ENCODE results near the gene C5. TPM values are rescaled to one million over a fixed set of nuclear protein-coding genes. Genes with fewer than 3 reads are reported as not detected.

The C5 gene
- total RNA-seq, 1 donor from 2014 or later, result 37.8 TPM

- Histone ChIP-seq H3K4me3 (peak overlapping the region; percentile 52), H3K4me1 (peaks cover 9% of the 10 kb centered on the region), H3K27me3 (no peaks in the 10 kb centered on the region), H3K36me3 (no peaks in the 10 kb centered on the region), H3K9me3 (no peaks in the 10 kb centered on the region), H3K27ac (peak overlapping the region; percentile 88)
- no peak for DNase-seq
- no peak for ATAC-seq
- intact Hi-C loops (cut with DNase I), result no loop called here
- no peak for TF ChIP-seq CTCF (IDR thresholded peaks at IDR 0.05)
Observed at GRCh38 chr9:121071370-121071755, 21.3 kb upstream of the C5 start.

- no peak for TF ChIP-seq CTCF (IDR thresholded peaks at IDR 0.05)
- Histone ChIP-seq H3K4me3 (no peak overlapping the region), H3K9me3 (no peaks in the 10 kb centered on the region), H3K27me3 (no peaks in the 10 kb centered on the region), H3K4me1 (peaks cover 9% of the 10 kb centered on the region), H3K27ac (no peak overlapping the region), H3K36me3 (no peaks in the 10 kb centered on the region)
- ATAC-seq, result no peak
- intact Hi-C loops (cut with DNase I), result no loop called here
- no peak for DNase-seq
Observed at GRCh38 chr9:121069396-121069795, 19.3 kb upstream of the C5 start.

- no peaks in the 10 kb centered on the region for H3K36me3 ChIP-seq
- DNase-seq, result no peak
- no peaks in the 10 kb centered on the region for H3K4me1 ChIP-seq
- H3K27ac ChIP-seq, result no peak overlapping the region
- H3K4me3 ChIP-seq, result no peak overlapping the region
- TF ChIP-seq CTCF (IDR thresholded peaks at IDR 0.05), result no peak
- H3K9me3 ChIP-seq, result no peaks in the 10 kb centered on the region
- no peak for ATAC-seq
- no peaks in the 10 kb centered on the region for H3K27me3 ChIP-seq
- intact Hi-C loops (cut with DNase I), result no loop called here
Observed at GRCh38 chr9:121067640-121068039, 17.6 kb upstream of the C5 start.

- Histone ChIP-seq H3K27me3 (no peaks in the 10 kb centered on the region), H3K27ac (no peak overlapping the region), H3K36me3 (no peaks in the 10 kb centered on the region), H3K4me1 (no peaks in the 10 kb centered on the region), H3K4me3 (no peak overlapping the region), H3K9me3 (no peaks in the 10 kb centered on the region)
- no peak for DNase-seq
- no peak for TF ChIP-seq CTCF (IDR thresholded peaks at IDR 0.05)
- ATAC-seq, result no peak
- intact Hi-C loops (cut with DNase I), result no loop called here
Observed at GRCh38 chr9:121066850-121067249, 16.8 kb upstream of the C5 start.

GRCh38 chr9:121059998-121060636, 10.0 kb upstream of the C5 start:
- TF ChIP-seq CTCF (IDR thresholded peaks at IDR 0.05), result peak; percentile 73
- Histone ChIP-seq H3K36me3 (no peaks in the 10 kb centered on the region), H3K27ac (no peak overlapping the region), H3K9me3 (no peaks in the 10 kb centered on the region), H3K4me3 (no peak overlapping the region), H3K4me1 (no peaks in the 10 kb centered on the region), H3K27me3 (no peaks in the 10 kb centered on the region)
- intact Hi-C loops (cut with DNase I), result no loop called here
- DNase-seq (no peak), ATAC-seq (peak; percentile 83)

GRCh38 chr9:121059513-121059912, 9.4 kb upstream of the C5 start:
- intact Hi-C loops (cut with DNase I), result no loop called here

More at GRCh38 chr9:121059513-121059912, 9.4 kb upstream of the C5 start:
- no peaks in the 10 kb centered on the region for H3K36me3 ChIP-seq
- H3K4me3 ChIP-seq, result no peak overlapping the region
- no peaks in the 10 kb centered on the region for H3K27me3 ChIP-seq
- no peaks in the 10 kb centered on the region for H3K4me1 ChIP-seq
- DNase-seq (no peak), ATAC-seq (no peak)
- no peak for TF ChIP-seq CTCF (IDR thresholded peaks at IDR 0.05)
- H3K9me3 ChIP-seq, result no peaks in the 10 kb centered on the region
- H3K27ac ChIP-seq, result no peak overlapping the region

All from upper lobe of right lung (tissue), 1 donor.